Cardiac muscle cell (in vitro differentiated cells and primary cell): Measurements from ENCODE around the gene CAST. TPM values are rescaled to one million over a fixed set of nuclear protein-coding genes. Genes with fewer than 3 reads are reported as not detected.

Source experiments
- DNase-seq, 2 donors: peaks; one replicate each; pipeline versions ENCODE4 v3.0.0 to v3.0.0-alpha.2; 2010 to 2017; ENCODE audit warnings: low read depth in 1 of 2, low spot score in 1 of 2
- H3K27ac ChIP-seq: fragments of 200-600 bp; sonication (generic); 2 replicates; pipeline ENCODE4 v1.5.1; 2016
- H3K27me3 ChIP-seq: fragments of 200-600 bp; sonication (generic); 2 replicates; pipeline ENCODE4 v1.6.0; 2016; ENCODE audit warnings: control low read depth
- H3K36me3 ChIP-seq: fragments of 200-600 bp; sonication (generic); 2 replicates; pipeline ENCODE4 v1.5.1; 2016; ENCODE audit warnings: control low read depth
- H3K4me1 ChIP-seq: fragments of 200-600 bp; sonication (generic); 2 replicates; pipeline ENCODE4 v1.8.1; 2017; ENCODE audit warnings: low read depth, mild to moderate bottlenecking, mixed run types
- H3K4me3 ChIP-seq: fragments of 200-600 bp; sonication (generic); 2 replicates; pipeline ENCODE4 v1.5.1; 2016; ENCODE audit warnings: mild to moderate bottlenecking
- H3K9me3 ChIP-seq: fragments of 200-600 bp; sonication (generic); 2 replicates; pipeline ENCODE4 v1.5.1; 2017; ENCODE audit warnings: low read depth, mild to moderate bottlenecking, control low read depth
- polyA plus RNA-seq: library from polyadenylated mRNA; unstranded; fragments of >200 nt; fragmentation: Nextera tagmentation; extraction: Ambion mirVana; gene quantifications from 2 replicates; pipeline ENCODE4 v1.2.1, GENCODE V29; 2016
- total RNA-seq: library from RNA; depleted of rRNA; stranded (reverse); fragments of >200 nt; gene quantifications from 2 replicates; pipeline ENCODE4 v1.2.3, GENCODE V29; 2016
- TF ChIP-seq, protein P1 (sequence below): IDR thresholded peaks from 2 replicates; pipeline ENCODE4 v1.5.1; 2012; ENCODE audit warnings: low read depth, mild to moderate bottlenecking, low read length

CAST gene
- total and polyA plus RNA-seq, 2 experiments from 2014 or later, result 85.2 to 101 TPM

DNA sequence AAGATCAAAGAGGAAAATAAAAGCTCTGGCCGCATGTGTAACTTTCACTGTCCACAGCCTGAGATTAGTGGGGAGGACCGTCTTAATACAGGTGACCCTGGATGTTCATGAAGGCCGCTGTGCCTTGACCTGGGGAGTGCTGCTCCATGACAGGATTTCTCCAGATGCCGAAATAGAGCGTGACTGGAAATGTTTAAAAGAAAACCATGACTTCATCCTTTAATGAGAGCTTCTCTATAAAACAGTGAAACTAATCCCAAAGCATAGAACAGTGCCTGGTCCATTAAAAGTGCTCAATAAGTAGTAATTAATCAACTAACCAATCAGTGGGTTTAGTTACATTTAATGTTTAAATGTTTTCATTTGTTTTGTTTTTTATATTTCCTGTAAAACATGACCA, 82.8 kb downstream of the CAST start:
- Histone ChIP-seq H3K4me3 (no peak overlapping the region), H3K4me1 (peaks cover 17% of the 10 kb centered on the region), H3K36me3 (peaks cover 18% of the 10 kb centered on the region), H3K9me3 (no peaks in the 10 kb centered on the region), H3K27ac (peak overlapping the region; percentile 16), H3K27me3 (no peaks in the 10 kb centered on the region)
- DNase-seq, result no peak
- TF ChIP-seq, protein P1, sequence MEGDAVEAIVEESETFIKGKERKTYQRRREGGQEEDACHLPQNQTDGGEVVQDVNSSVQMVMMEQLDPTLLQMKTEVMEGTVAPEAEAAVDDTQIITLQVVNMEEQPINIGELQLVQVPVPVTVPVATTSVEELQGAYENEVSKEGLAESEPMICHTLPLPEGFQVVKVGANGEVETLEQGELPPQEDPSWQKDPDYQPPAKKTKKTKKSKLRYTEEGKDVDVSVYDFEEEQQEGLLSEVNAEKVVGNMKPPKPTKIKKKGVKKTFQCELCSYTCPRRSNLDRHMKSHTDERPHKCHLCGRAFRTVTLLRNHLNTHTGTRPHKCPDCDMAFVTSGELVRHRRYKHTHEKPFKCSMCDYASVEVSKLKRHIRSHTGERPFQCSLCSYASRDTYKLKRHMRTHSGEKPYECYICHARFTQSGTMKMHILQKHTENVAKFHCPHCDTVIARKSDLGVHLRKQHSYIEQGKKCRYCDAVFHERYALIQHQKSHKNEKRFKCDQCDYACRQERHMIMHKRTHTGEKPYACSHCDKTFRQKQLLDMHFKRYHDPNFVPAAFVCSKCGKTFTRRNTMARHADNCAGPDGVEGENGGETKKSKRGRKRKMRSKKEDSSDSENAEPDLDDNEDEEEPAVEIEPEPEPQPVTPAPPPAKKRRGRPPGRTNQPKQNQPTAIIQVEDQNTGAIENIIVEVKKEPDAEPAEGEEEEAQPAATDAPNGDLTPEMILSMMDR, result no peak

DNA sequence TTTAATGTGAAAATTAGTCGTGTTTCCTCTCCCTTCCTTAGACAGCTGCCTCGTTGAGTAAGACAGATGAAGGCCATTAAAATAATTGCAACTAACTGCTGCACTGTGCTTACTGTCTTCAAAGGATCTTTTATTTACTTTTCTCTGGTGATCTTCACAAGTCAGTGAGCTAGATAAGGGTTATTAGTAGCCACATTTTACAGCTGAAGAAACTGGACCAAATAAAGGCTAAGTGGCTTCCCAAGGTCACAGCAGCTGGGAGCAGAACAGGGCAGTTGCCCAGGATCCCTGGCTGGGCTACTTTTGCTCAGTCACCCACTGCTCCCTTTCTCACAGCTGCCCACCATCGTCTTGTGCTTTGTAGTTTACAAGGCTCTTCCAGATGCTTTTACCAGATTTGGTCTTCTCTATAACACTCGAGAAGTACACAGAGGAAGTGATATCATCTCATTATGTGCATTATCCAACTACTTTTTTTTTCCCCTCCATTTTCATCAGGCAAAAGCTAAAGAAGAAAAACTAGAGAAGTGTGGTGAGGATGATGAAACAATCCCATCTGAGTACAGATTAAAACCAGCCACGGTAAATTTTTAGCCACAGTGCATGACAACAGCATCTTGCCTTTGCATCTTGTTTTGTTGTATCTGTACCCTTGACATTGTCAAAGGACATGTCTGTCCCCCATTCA, 83.8 kb downstream of the CAST start:
- Histone ChIP-seq H3K36me3 (peaks cover 21% of the 10 kb centered on the region), H3K9me3 (no peaks in the 10 kb centered on the region), H3K27me3 (no peaks in the 10 kb centered on the region), H3K4me3 (no peak overlapping the region), H3K4me1 (peaks cover 16% of the 10 kb centered on the region), H3K27ac (peak overlapping the region; percentile 16)
- TF ChIP-seq, protein P1, result no peak
- DNase-seq, result peak in 1 of 2 donors; percentile 26

DNA sequence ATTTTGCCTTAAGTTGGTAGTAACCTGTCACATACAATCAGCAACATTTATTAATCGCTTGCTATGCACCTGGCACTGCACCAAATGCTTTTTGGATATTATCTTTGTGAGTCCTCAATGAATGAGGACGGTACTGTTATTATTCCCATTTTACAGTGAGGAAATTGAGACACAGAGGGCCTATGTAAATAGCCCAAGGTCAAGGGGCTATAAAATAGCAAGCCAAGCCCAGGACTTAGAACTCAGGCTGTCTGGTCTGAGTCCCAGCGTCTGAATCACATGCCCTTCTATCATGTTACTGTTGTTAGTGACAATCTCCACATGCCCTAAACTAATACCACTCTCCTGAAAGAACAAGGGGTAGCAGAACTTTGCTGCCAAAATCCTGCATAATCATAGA, 85.5 kb downstream of the CAST start:
- H3K27ac ChIP-seq, result no peak overlapping the region
- peaks cover 24% of the 10 kb centered on the region for H3K36me3 ChIP-seq
- no peak overlapping the region for H3K4me3 ChIP-seq
- H3K27me3 ChIP-seq, result no peaks in the 10 kb centered on the region
- H3K4me1 ChIP-seq, result no peaks in the 10 kb centered on the region
- no peak for DNase-seq
- H3K9me3 ChIP-seq, result no peaks in the 10 kb centered on the region
- TF ChIP-seq, protein P1, result no peak

DNA sequence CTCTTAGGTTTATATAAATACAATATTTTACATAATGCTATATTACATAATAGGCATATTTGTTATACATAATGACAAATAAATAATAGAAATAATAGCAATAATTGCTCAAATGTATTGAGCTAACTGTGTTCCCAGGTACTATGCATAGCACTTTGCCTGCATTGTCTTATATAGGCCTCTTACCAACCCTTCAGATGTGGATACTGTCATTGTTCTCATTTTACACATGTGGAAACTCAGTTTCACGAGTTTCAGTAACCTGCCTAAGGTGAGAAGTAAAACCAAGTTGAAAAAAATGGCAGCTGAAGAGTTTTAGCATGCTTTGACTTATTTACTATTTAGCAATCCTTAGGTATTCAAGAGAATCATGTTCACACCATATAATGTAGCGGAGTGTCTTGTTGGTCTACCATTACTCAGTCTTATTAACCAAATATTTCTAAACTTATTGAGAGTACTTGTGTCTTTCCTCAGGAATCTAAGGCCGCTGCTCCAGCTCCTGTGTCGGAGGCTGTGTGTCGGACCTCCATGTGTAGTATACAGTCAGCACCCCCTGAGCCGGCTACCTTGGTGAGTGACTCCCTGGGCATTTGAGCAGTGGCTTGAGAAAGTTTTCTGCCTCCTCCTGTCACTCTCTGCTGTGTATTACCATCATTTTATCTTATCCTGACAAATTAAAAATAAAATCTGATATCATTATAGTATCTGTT, 88.1 kb downstream of the CAST start:
- DNase-seq, result no peak
- Histone ChIP-seq H3K27ac (no peak overlapping the region), H3K4me1 (no peaks in the 10 kb centered on the region), H3K27me3 (no peaks in the 10 kb centered on the region), H3K9me3 (no peaks in the 10 kb centered on the region), H3K36me3 (peaks cover 29% of the 10 kb centered on the region), H3K4me3 (no peak overlapping the region)
- TF ChIP-seq, protein P1, result no peak

DNA sequence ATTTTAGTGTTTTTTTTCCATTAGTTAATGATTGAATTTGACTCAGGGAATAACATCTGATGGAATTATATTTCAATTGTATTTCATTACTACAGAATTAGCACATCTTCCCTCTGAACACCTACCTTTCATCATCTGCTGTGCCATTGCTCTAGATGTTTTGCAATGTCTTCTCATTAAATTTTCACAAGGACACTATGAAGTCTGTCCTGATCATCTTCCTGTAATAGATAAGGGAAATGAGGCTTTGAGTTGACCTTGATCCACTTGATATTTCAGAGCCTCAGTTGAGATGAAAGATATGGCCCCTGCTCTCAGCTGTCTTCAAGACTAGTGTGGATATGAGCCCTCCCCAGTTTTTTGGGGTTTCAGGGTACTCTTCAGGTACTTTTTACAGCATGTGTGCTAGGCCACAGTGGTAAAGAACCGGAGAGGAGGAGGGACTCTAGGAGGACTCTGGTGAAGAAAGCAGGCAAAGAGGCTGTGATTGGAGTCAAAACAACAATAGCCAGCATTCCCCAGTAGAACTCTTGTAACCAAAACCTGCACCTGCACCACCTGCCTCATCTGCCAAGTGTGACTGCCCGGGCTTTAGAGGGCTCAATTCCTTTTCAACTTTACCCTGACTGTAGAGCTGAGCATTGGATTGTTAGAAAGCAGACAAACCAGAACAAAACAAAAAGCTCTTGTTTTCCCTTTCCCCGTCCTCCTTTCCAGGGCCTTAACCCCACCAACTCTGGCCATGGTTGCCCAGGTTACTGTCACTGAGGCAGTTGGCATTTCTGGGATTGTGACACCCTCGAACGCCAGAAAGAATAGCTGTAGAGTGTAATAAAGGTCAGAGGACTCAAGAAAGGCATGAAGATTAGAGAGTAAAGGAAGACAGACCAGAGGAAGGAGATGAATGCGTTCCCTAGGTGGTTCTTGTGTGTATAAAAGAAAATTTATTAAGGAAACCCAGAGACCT, 89.3 kb downstream of the CAST start:
- Histone ChIP-seq H3K27ac (no peak overlapping the region), H3K4me3 (no peak overlapping the region), H3K27me3 (no peaks in the 10 kb centered on the region), H3K36me3 (peaks cover 29% of the 10 kb centered on the region), H3K4me1 (no peaks in the 10 kb centered on the region), H3K9me3 (no peaks in the 10 kb centered on the region)
- no peak for DNase-seq
- TF ChIP-seq, protein P1, result no peak
